Peyer's patch (tissue), 4 donors: ENCODE data around the gene SCRN1.

Source experiments
- CTCF ChIP-seq, 6 experiments: fragments of 450-650 bp in 4 of 6; fragments of 200-600 bp in 2 of 6; sonication (generic) in 1 of 6; IDR thresholded peaks; one replicate each; pipeline ENCODE4 v1.5.1; 2017 to 2019; ENCODE audit warnings: antibody characterized with exemption in 6 of 6, mild to moderate bottlenecking in 3 of 6, moderate library complexity in 1 of 6
- POLR2A ChIP-seq, 2 donors: fragments of 450-650 bp; IDR thresholded peaks; one replicate each; pipeline ENCODE4 v1.5.1; 2017; ENCODE audit warnings: antibody characterized with exemption in 2 of 2, mild to moderate bottlenecking in 2 of 2, moderate library complexity in 2 of 2

GRCh38 chr7:29969738-29970137, 19.9 kb downstream of the SCRN1 start:
- TF ChIP-seq CTCF (IDR thresholded peaks at IDR 0.05) (no peak), POLR2A (IDR thresholded peaks at IDR 0.05) (no peak)
